GM04504 (cell line): Measurements from ENCODE around the gene UBE2H.
"Not testable (repeated sequence)": the region's sequence is repeated elsewhere in the genome, so short reads cannot be mapped to it uniquely, and the experiment has no call there.

Source experiments
- DNase-seq: peaks from one replicate; pipeline ENCODE4 v3.0.0-alpha.2; 2012; ENCODE audit warnings: low read depth

The UBE2H gene

GRCh38 chr7:129907122-129907736 is 45.5 kb downstream of the UBE2H start:
- no peak for DNase-seq

- no peak for DNase-seq
These were observed 46.1 kb downstream of the UBE2H start for GRCh38 chr7:129906700-129907099.

- DNase-seq: no peak
These were observed 48.8 kb downstream of the UBE2H start for GRCh38 chr7:129903935-129904334.

- DNase-seq: no peak
These were observed 49.9 kb downstream of the UBE2H start for GRCh38 chr7:129902788-129903422.

GRCh38 chr7:129898502-129899160 is 54.1 kb downstream of the UBE2H start:
- DNase-seq: no peak

GRCh38 chr7:129898007-129898406 is 54.8 kb downstream of the UBE2H start:
- no peak for DNase-seq

GRCh38 chr7:129896568-129897382 is 56.0 kb downstream of the UBE2H start:
- no peak for DNase-seq

- DNase-seq: not testable (repeated sequence)
These were observed 58.6 kb downstream of the UBE2H start for GRCh38 chr7:129894184-129894583.

- DNase-seq: no peak
These were observed 62.7 kb downstream of the UBE2H start for GRCh38 chr7:129890090-129890489.

GRCh38 chr7:129889133-129889844 is 63.5 kb downstream of the UBE2H start:
- no peak for DNase-seq

- no peak for DNase-seq
These were observed 64.9 kb downstream of the UBE2H start for GRCh38 chr7:129887865-129888264.

- no peak for DNase-seq
These were observed 66.0 kb downstream of the UBE2H start for GRCh38 chr7:129886818-129887186.

GRCh38 chr7:129886167-129886817 is 66.5 kb downstream of the UBE2H start:
- DNase-seq: no peak

- DNase-seq: no peak
These were observed 68.3 kb downstream of the UBE2H start for GRCh38 chr7:129884495-129884894.

- DNase-seq: no peak
These were observed 69.6 kb downstream of the UBE2H start for GRCh38 chr7:129883151-129883550.

GRCh38 chr7:129882531-129882930 is 70.2 kb downstream of the UBE2H start:
- no peak for DNase-seq

GRCh38 chr7:129877146-129877792 is 75.5 kb downstream of the UBE2H start:
- DNase-seq: no peak

- DNase-seq: no peak
These were observed 76.9 kb downstream of the UBE2H start for GRCh38 chr7:129875745-129876411.

- no peak for DNase-seq
These were observed 77.6 kb downstream of the UBE2H start for GRCh38 chr7:129875160-129875559.

GRCh38 chr7:129874722-129875121 is 78.0 kb downstream of the UBE2H start:
- DNase-seq: no peak
